Tibial artery (tissue), 4 donors: ENCODE measurements around the gene MFSD6.
"Not testable (repeated sequence)": the region's sequence is repeated elsewhere in the genome, so short reads cannot be mapped to it uniquely, and the experiment has no call there.

Source experiments
- DNase-seq, 2 donors: peaks; one replicate each; pipeline ENCODE4 v3.0.0-alpha.2; 2019
- H3K27ac ChIP-seq, 2 donors: fragments of 200-600 bp; sonication (generic) in 1 of 2; 1 replicate in 1 of 2; 2 replicates in 1 of 2; pipeline ENCODE4 v1.5.1; 2018 to 2019; ENCODE audit warnings: mild to moderate bottlenecking in 1 of 2
- H3K27me3 ChIP-seq, 2 donors: fragments of 200-600 bp; sonication (generic) in 1 of 2; one replicate each; pipeline versions ENCODE4 v1.5.1 to v1.6.0; 2016 to 2019
- H3K36me3 ChIP-seq, 3 donors: fragments of 200-600 bp; sonication (generic) in 2 of 3; one replicate each; pipeline ENCODE4 v1.5.1; 2016 to 2019; ENCODE audit warnings: mild to moderate bottlenecking in 2 of 3
- H3K4me1 ChIP-seq, 4 donors: fragments of 200-600 bp; sonication (generic) in 2 of 4; 1 replicate in 3 of 4; 2 replicates in 1 of 4; pipeline ENCODE4 v1.5.1; 2016 to 2019
- H3K4me3 ChIP-seq, 2 donors: fragments of 200-600 bp; sonication (generic) in 1 of 2; 1 replicate in 1 of 2; 2 replicates in 1 of 2; pipeline ENCODE4 v1.5.1; 2018 to 2019; ENCODE audit warnings: mild to moderate bottlenecking in 2 of 2
- H3K9me3 ChIP-seq, 3 donors: fragments of 200-600 bp; sonication (generic) in 1 of 3; one replicate each; pipeline ENCODE4 v1.5.1; 2016 to 2019
- CTCF ChIP-seq, 2 experiments: fragments of 200-600 bp in 1 of 2; fragments of 450-650 bp in 1 of 2; IDR thresholded peaks; one replicate each; pipeline ENCODE4 v1.5.1; 2017 to 2019; ENCODE audit warnings: antibody characterized with exemption in 2 of 2, mild to moderate bottlenecking in 1 of 2, moderate library complexity in 1 of 2
- intact Hi-C: fragments of 100-400 bp; cut with DNase I; formaldehyde crosslinking; loops from one replicate; pipeline ENCODE4 v1.15.0; 2023; ENCODE audit warnings: low total_unique reads

MFSD6 gene

GRCh38 chr2:190493095-190493494 is 84.9 kb downstream of the MFSD6 start:
- no peak for TF ChIP-seq CTCF (IDR thresholded peaks at IDR 0.05)
- intact Hi-C loops, result no loop called here

GRCh38 chr2:190494600-190495227 is 86.6 kb downstream of the MFSD6 start:
- H3K9me3 ChIP-seq, DNase-seq, H3K4me3 ChIP-seq, H3K27ac ChIP-seq, intact Hi-C loops, H3K27me3 ChIP-seq, H3K4me1 ChIP-seq: not testable (repeated sequence)
- H3K36me3 ChIP-seq, result peaks cover 15 to 23% (median 23%) of the 10 kb centered on the region in 3 donors

More at GRCh38 chr2:190493095-190493494, 84.9 kb downstream of the MFSD6 start:
- peaks cover 19 to 27% (median 25%) of the 10 kb centered on the region in 3 donors for H3K36me3 ChIP-seq
- DNase-seq, result no peak
- no peaks in the 10 kb centered on the region for H3K27me3 ChIP-seq
- H3K27ac ChIP-seq, result no peak overlapping the region
- H3K4me1 ChIP-seq, result no peaks in the 10 kb centered on the region
- no peaks in the 10 kb centered on the region for H3K9me3 ChIP-seq
- no peak overlapping the region for H3K4me3 ChIP-seq

- peaks cover 5 to 20% (median 9%) of the 10 kb centered on the region in 3 donors for H3K36me3 ChIP-seq
- H3K9me3 ChIP-seq, result no peaks in the 10 kb centered on the region
- TF ChIP-seq CTCF (IDR thresholded peaks at IDR 0.05), result no peak
- no peaks in the 10 kb centered on the region for H3K27me3 ChIP-seq
- intact Hi-C loops, result no loop called here
- no peak for DNase-seq
- H3K4me3 ChIP-seq, result no peak overlapping the region
- no peaks in the 10 kb centered on the region for H3K4me1 ChIP-seq
- no peak overlapping the region for H3K27ac ChIP-seq
Observed at GRCh38 chr2:190497428-190497827, 89.3 kb downstream of the MFSD6 start.

GRCh38 chr2:190499273-190499672 is 91.1 kb downstream of the MFSD6 start:
- H3K27ac ChIP-seq, result no peak overlapping the region
- no peaks in the 10 kb centered on the region for H3K9me3 ChIP-seq
- no peaks in the 10 kb centered on the region for H3K4me1 ChIP-seq
- H3K4me3 ChIP-seq, result no peak overlapping the region
- TF ChIP-seq CTCF (IDR thresholded peaks at IDR 0.05), result no peak
- intact Hi-C loops, result no loop called here
- no peak for DNase-seq
- no peaks in the 10 kb centered on the region for H3K27me3 ChIP-seq
- peaks cover 0 to 35% (median 10%) of the 10 kb centered on the region in 3 donors for H3K36me3 ChIP-seq

- Histone ChIP-seq H3K4me1 (no peaks in the 10 kb centered on the region), H3K36me3 (peaks cover 0 to 42% (median 17%) of the 10 kb centered on the region in 3 donors), H3K4me3 (no peak overlapping the region), H3K9me3 (no peaks in the 10 kb centered on the region), H3K27ac (no peak overlapping the region), H3K27me3 (no peaks in the 10 kb centered on the region)
- intact Hi-C loops, result no loop called here
- TF ChIP-seq CTCF (IDR thresholded peaks at IDR 0.05), result no peak
- DNase-seq, result no peak
Observed at GRCh38 chr2:190500054-190500502, 91.9 kb downstream of the MFSD6 start.

- H3K27me3 ChIP-seq, result no peaks in the 10 kb centered on the region
- H3K9me3 ChIP-seq, result no peaks in the 10 kb centered on the region
- H3K27ac ChIP-seq, result no peak overlapping the region
- DNase-seq, result no peak
- intact Hi-C loops, result no loop called here
- H3K4me1 ChIP-seq, result no peaks in the 10 kb centered on the region
- H3K4me3 ChIP-seq, result no peak overlapping the region
- H3K36me3 ChIP-seq, result peaks cover 0 to 50% (median 19%) of the 10 kb centered on the region in 3 donors
- TF ChIP-seq CTCF (IDR thresholded peaks at IDR 0.05), result no peak
Observed at GRCh38 chr2:190501231-190501630, 93.1 kb downstream of the MFSD6 start.
